HG02885 (cell line): ENCODE data around the gene MROH2A.
"Not testable (repeated sequence)": the region's sequence is repeated elsewhere in the genome, so short reads cannot be mapped to it uniquely, and the experiment has no call there.

Experiments used
- ATAC-seq: cut with Tn5 transposase; IDR thresholded peaks from one replicate; pipeline ENCODE4 v1.9.1; 2021; ENCODE audit warnings: mild to moderate bottlenecking; ENCODE audit not compliant: unreplicated experiment, poor library complexity

The MROH2A gene, protein sequence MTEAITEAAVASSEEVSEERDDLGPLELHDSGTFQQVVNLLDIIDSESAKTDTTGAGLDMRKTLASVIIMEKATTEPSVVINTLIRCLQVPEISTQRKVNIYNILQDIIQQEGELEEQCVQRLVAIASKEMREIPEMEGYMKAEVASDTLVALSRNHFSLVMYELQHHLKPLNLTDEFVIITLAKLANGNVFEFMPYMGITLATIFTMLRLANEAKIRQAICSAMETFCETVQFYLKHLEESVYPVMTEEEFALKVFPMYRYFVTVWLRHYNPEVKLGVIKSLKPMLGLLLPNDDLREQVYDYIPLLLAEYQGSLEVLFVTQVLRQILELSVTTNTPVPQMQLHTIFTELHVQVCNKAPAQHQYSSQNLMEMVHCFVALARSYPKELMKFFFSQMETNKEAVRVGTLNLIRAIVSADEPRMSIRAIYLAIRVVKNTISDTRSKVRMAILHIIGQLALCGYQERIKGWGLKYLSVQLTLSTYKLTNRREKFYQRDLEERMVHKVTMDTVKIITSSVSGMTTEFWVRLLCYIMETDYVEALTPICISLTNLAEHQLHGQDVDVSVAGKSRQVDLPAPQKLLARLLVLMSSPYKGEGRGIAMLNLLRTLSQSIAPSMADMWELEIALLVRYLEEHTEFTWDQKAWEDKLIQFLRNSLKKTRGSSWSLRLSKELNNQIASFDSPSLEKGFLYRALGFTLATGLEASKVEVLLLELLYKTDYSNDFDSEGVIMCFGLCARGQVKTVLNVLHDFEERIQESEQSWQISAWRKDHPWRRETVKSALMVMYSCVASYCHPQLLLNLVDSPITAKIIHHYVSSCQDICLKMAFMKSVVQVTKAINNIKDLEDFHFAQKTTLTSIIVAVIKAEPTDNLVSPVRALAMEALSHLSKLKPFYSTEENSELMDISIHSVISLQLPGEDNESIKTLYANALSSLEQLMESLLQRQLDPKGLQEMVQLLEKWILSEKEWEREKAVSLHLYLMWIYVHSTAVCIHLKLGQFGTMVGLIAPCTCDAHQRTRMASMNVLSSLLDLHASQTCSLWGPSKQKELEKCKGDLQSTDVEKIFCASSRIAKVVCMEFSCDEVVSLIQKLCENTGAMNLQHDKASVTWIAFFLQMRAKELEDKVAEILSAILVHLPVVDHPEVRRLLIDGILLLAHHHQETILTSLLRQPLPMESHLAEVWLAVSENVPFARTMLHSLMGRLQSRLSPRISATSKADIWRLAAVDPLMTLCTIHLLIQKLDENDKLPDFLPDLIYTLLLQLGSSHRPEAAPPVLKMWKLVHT (N-terminal part only)

DNA sequence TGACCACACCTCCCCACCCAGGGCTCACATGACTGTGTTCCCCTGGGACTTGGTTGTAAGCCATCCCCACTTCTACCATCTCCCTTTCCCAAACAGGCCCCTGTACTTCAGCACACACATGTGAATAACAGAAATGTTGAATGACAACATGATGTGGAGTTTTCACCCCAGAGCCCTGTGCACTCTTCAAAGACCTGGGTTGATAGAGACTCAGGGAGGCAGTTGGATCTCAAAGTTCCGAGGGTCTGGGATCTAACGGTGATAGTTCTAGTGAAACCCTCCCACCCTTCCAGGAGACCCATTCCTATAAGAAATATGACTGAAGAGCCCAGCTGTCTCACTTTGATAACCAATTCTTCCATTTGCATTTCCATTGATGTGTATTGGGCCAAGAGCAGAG is at the start of gene MROH2A:
Gene MROH2A, plus strand, starts transcription at position 301 of the 400 bp plus-strand sequence. CDS start 1,029 bp downstream, outside the sequence.
- no peak for ATAC-seq

DNA sequence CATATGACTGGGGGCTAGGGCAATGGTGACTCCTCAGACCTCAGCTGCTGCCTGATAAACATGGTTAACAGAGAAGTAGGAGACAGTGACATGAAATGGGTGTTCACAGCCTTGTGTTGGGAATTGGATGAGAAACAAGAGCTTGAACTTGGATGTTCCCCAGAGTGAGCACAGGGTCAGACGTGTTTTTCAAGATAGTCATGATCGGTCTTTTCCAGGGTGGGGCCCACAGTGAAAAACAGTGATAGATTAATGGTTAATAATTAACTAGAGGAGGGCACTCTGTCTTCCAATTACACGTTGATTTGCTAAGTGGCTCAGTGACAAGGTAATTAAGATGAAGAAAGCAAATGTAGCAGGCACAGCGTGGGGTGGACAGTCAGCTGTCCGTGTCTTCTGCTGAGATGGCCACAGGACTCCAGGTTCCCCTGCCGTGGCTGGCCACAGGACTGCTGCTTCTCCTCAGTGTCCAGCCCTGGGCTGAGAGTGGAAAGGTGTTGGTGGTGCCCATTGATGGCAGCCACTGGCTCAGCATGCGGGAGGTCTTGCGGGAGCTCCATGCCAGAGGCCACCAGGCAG is 49.3 kb upstream of the MROH2A start, which contains the start of gene UGT1A3:
Gene UGT1A3, plus strand, starts transcription at position 320 of the 579 bp plus-strand sequence. Its CDS starts 85 bp downstream, at position 405.
- ATAC-seq: no peak

DNA sequence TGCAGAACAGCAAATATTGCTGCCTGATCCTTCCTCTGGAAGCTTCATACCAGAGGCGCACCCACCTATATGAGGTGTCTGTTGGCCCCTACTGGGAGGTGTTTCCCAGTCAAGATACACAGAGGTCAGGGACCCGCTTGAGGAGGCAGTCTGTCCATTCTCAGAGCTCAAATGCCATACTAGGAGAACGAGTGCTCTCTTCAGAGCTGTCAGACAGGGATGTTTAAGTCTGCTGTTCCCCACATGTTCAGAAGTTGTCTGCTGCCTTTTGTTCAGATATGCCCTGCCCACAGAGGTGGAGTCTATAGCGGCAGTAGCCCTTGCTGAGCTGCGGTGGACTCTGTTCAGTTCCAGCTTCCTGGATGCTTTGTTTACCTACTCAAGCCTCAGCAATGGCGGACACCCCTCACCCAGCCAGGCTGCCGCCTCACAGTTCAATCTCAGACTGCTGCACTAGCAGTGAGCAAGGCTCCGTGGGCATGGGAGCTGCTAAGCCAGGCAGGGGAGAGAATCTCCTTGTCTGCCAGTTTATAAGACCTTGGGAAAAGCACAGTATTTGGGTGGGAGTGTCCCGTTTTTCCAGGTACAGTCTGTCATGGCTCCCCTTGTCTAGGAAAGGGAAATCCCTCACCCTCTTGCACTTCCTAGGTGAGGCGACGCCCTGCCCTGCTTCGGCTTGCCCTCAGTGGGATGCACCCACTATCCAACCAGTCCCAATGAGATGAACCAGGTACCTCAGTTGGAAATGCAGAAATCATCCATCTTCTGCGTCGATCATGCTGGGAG is 41.1 kb upstream of the MROH2A start:
- not testable (repeated sequence) for ATAC-seq

DNA sequence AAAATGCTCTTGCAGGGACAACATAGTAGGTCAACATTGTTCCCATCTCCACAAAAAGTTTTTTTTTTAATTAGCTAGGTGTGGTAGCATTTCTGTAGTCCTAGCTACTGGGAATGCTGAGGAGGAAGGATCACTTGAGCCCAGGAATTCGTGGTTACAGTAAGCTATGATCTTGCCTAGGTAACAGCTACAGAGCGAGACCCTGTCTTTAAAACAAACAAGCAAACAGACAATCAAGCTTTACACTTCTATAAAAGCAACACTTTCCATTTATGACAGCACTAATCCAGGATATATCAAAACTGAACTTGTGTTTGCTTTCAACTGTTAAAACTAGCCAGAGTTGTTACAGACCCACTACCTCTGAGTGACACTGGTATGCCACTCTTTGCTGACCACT is 37.3 kb upstream of the MROH2A start:
- no peak for ATAC-seq

DNA sequence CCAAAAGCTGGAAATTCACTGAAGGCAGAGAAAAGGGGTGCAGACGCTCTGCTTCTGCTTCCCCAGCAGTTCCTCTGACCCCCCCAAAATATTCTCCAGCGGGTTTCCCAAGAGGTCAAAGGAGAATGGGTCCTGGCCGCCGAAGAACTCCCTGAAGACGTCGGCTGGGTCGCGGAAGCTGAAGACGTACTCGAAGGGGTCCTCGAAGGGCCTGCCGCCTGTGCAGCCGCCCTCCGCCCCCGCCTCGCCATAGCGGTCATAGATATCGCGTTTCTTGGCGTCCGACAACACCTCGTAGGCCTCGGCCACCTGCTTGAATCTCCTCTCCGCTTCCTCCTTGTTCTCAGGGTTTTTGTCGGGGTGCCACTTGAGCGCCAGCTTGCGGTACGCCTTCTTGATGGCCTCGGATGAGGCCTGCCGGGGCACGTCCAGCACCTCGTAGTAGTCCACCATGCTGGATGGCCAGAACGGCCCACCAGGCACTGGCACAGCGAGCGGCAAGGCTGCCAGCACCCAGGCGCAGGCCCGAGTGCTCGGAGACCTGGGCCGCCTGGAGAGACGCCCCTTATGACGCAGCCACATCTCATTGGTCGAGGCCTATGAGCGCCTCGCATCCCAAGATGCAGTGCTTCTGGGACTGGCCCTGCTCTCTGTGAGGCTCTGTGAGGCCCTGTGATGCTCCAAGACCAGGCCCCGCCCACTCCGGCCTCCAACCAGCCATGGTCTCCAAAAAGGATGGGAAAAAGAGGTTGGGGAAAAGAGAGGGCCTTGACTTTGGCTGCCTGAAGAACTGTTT is 34.5 kb upstream of the MROH2A start:
- ATAC-seq: no peak

DNA sequence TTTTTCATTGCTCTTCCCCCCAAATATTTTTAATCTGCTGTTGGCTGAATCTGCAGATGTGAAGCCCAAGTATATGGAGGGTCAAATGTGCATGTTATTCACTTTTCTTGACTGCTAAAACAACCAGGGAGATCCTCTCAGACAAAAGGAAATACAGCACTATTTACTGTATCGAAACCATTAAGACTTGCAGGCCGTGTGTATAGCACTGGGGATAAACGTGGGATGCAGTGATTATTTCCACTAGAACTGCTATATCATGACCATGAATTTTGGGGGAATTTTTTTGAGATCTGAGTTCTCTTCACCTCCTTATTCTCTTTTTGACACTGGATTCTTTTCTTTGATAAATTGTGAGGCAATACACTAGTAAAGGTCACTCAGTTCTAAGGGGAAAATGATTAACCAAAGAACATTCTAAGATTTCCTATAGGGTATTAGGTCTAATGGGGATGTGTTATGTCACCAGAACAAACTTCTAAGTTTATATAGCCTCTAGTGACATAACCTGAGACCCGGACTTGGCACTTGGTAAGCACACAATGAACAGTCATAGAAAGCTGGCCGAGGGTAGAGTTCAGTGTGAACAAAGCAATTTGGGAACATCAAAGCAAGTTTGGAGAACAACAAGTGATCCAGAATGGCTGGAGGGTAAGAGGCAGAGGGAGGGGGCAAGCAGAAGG is 32.9 kb upstream of the MROH2A start:
- no peak for ATAC-seq

DNA sequence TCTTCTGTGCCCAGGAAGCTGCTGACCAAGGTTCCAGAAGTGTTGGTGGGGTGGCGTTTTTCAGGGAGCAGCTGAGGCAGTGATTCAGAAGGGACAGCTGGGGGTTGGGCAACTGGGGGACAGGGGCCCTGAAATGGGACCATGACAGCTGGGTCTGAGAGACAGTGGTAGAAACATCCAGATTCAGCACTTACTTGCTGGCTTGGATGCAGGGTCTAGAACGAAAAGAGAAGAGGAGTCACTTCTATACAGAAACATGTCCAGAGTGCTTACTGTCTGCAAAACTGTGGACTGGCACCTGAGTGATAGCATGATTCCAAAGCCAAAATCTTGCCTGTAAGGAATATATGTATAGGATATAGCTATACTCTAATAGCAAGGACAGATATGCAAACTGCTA is 32.3 kb upstream of the MROH2A start:
- not testable (repeated sequence) for ATAC-seq

DNA sequence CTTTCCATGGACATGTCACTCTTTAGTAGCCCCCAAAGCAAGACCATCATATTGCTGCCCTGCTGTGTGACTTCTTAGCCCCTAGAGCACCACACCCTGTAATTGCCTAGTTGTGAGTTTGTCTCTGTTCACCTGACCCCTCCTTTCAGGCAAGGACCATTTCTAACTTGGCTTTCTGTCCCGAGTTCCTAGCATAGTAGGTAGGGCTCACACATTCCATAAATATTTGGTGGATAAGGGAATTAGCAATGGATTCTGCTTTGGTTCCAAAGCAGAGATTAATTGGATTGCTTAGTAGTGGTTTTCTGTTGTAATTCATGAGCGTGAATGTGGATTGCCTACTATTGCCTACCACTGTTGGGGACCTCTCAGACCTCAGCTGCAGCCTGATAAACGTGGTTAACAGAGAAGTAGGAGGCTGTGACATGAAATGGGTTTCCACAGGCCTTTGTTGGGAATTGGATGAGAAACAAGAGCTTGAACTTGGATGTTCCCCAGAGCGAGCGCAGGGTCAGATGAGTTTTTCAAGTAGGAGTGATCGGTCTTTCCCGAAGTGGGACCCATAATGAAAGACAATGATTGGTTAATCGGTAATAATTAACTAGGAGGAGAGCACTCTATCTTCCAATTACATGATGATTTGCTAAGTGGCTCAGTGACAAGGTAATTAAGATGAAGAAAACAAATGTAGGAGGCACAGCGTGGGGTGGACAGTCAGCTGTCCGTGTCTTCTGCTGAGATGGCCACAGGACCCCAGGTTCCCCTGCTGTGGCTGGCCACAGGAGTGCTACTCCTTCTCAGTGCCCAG is 31.5 kb upstream of the MROH2A start:
- no peak for ATAC-seq

DNA sequence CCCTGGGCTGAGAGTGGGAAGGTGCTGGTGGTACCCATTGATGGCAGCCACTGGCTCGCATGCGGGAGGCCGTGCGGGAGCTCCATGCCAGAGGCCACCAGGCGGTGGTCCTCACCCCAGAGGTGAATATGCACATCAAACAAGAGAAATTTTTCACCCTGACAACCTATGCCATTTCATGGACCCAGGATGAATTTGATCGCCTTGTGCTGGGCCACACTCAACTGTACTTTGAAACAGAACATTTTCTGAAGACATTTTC is 30.9 kb upstream of the MROH2A start:
- ATAC-seq: no peak

DNA sequence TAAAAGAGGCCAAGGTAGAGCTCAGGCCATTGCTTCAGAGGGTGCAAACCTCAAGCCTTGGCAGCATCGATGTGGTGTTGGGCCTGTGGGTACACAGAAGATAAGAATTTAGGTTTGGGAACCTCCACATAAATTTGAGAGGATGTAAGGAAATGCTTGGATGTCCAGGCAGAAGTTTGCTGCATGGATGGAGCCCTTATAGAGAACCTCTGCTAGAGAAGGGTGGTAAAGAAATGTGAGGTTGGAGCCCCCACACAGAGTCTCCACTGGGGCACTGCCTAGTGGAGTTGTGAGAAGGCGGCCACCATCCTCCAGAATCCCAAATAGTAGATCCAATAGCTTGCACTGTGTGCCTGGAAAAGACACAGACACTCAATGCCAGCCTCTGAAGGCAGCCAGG is 27.4 kb upstream of the MROH2A start:
- not testable (repeated sequence) for ATAC-seq

DNA sequence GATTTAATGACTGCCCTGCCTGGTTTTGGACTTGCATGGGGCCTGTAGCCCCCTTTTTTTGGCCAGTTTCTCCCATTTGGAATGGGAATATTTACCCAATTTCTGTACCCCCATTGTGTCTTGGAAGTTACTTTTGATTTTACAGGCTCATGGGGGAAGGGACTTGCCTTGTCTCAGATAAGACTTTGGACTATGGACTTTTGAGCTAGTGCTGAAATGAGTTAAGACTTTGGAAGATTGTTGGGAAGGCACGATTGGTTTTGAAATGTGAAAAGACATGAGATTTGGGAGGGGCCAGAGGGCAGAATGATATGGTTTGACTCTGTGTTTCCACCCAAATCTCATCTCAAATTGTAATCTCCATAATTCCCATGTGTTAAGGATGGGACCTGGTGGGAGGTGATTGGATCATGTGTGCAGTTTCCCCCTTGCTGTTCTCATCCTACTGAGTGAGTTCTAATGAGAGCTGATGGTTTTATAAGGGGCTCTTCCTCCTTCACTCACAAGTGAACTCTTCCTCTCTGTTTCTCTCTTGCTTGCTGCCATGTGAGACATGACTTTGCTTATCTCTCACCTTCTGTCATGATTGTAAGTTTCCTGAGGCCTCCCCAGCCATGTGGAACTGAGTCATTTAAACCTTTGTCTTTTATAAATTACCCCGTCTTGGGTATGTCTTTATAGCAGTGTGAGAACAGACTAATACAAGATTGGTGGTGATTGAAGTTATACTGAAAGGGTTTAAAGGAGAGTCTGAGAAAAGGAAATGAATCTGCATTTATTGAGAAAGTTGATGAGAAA is 26.7 kb upstream of the MROH2A start:
- ATAC-seq: not testable (repeated sequence)

DNA sequence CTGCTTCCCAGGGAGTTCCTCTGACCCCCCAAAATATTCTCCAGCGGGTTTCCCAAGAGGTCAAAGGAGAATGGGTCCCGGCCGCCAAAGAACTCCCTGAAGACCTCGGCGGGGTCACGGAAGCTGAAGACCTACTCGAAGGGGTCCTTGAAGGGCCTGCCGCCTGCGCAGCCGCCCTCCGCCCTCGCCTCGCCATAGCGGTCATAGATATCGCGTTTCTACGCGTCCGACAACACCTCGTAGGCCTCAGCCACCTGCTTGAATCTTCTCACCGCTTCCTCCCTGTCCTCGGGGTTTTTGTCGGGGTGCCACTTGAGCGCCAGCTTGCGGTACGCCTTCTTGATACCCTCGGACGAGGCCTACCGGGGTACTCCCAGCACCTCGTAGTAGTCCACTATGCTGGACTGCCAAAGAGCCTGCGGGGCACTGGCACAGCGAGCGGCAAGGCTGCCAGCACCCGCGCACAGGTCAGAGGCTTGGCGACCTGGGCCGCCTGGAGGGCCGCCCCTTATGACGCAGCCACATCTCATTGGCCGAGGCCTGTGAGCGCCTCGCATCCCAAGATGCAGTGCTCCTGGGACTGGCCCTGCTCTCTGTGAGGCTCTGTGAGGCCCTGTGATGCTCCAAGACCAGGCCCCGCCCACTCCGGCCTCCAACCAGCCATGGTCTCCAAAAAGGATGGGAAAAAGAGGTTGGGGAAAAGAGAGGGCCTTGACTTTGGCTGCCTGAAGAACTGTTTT is 23.1 kb upstream of the MROH2A start:
- no peak for ATAC-seq

DNA sequence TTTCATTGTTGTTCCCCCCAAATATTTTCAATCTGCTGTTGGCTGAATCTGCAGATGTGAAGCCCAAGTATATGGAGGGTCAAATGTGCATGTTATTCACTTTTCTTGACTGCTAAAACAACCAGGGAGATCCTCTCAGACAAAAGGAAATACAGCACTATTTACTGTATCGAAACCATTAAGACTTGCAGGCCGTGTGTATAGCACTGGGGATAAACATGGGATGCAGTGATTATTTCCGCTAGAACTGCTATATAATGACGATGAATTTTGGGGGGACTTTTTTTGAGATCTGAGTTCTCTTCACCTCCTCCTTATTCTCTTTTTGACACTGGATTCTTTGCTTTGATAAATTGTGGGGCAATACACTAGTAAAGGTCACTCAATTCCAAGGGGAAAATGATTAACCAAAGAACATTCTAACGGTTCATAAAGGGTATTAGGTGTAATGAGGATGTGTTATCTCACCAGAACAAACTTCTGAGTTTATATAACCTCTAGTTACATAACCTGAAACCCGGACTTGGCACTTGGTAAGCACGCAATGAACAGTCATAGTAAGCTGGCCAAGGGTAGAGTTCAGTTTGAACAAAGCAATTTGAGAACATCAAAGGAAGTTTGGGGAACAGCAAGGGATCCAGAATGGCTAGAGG is 21.6 kb upstream of the MROH2A start:
- ATAC-seq: no peak

DNA sequence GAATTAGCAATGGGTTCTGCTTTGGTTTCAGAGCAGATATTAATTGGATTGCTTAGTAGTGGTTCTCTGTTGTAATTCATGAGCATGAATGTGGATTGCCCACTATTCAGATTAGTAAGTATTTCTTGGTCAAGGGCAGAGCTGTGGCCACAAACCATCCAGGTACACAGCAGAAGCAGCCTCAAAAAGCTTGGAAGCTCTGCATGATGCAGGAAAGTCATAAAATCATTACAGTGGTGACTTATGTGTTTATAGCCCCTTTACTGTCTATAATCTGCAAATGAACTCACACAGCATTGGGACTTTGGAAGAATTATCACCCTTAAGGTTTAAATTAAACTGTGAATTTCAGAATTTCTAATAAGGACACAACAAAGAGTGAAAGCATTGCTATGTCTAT is 20.0 kb upstream of the MROH2A start:
- no peak for ATAC-seq

DNA sequence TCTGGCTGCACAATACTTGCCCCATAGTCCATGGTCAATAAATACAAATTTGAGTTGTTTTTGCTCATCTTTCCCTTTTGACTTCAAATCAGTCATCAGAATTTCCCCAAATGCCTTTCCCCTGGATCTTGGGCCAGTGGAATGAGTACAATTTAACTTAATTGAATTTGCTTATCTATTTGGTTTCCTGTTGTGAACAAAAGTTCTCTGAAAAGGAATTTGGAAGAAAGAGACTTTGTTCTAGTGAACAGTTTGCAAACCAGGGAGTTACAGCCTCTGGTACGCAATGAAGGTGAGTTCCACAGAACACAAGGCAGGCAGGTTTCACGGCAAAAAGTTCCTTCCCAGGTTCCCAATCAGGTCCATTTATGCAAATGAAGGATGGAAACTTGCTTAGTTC is 19.3 kb upstream of the MROH2A start:
- ATAC-seq: no peak
